Gastrocnemius medialis (tissue), 4 donors: ENCODE measurements around the gene RBMS3. TPM values are rescaled to one million over a fixed set of nuclear protein-coding genes. Genes with fewer than 3 reads are reported as not detected.
"Not testable (repeated sequence)": the region's sequence is repeated elsewhere in the genome, so short reads cannot be mapped to it uniquely, and the experiment has no call there.

ENCODE experiments used
- ATAC-seq, 2 donors: fragments of 150-250 bp; one replicate each; pipeline ENCODE4 v1.9.1; 2016
- DNase-seq, 2 donors: peaks; one replicate each; pipeline ENCODE4 v3.0.0-alpha.2; 2019
- H3K27ac ChIP-seq, 4 donors: fragments of 200-600 bp; sonication (generic); 1 replicate in 1 of 4; 2 replicates in 3 of 4; pipeline ENCODE4 v1.5.1; 2016 to 2018; ENCODE audit warnings: mild to moderate bottlenecking in 2 of 4, moderate library complexity in 1 of 4
- H3K27me3 ChIP-seq, 3 donors: fragments of 200-600 bp; sonication (generic) in 2 of 3; 1 replicate in 1 of 3; 2 replicates in 2 of 3; pipeline versions ENCODE4 v1.5.1 to v1.6.0; 2016 to 2019; ENCODE audit warnings: mild to moderate bottlenecking in 1 of 3, moderate library complexity in 1 of 3
- H3K36me3 ChIP-seq, 2 donors: fragments of 200-600 bp; sonication (generic) in 1 of 2; one replicate each; pipeline ENCODE4 v1.5.1; 2017 to 2018
- H3K4me1 ChIP-seq, 2 donors: fragments of 200-600 bp; sonication (generic) in 1 of 2; one replicate each; pipeline ENCODE4 v1.5.1; 2016 to 2017; ENCODE audit warnings: mild to moderate bottlenecking in 2 of 2
- H3K4me3 ChIP-seq, 4 donors: fragments of 200-600 bp; sonication (generic) in 3 of 4; 1 replicate in 1 of 4; 2 replicates in 3 of 4; pipeline ENCODE4 v1.5.1; 2016 to 2019; ENCODE audit warnings: mild to moderate bottlenecking in 2 of 4
- H3K9me3 ChIP-seq, 3 donors: fragments of 200-600 bp; sonication (generic) in 2 of 3; 1 replicate in 1 of 3; 2 replicates in 2 of 3; pipeline ENCODE4 v1.5.1; 2016 to 2019
- POLR2A ChIP-seq, 2 donors: fragments of 450-650 bp; IDR thresholded peaks; one replicate each; pipeline ENCODE4 v1.6.1; 2017; ENCODE audit warnings: antibody characterized with exemption in 2 of 2, mild to moderate bottlenecking in 2 of 2, moderate library complexity in 2 of 2
- in situ Hi-C, 4 donors: fragments of 200-750 bp; cut with MboI; loops; one replicate each; pipeline versions ENCODE4 v1.15.0 to v1.8.0; 2017; ENCODE audit warnings: low sequenced_read_pairs in 4 of 4
- intact Hi-C: fragments of 100-400 bp; cut with DNase I; formaldehyde crosslinking; loops from one replicate; pipeline ENCODE4 v1.15.1; 2023; ENCODE audit warnings: low total_unique reads
- total RNA-seq, 4 donors: library from RNA; depleted of rRNA; stranded (reverse); fragments of >200 nt; gene quantifications; one replicate each; pipeline versions ENCODE4 v1.1.0 to v1.2.3, GENCODE V29; 2016
- TF ChIP-seq, protein P1 (sequence below), 5 experiments: fragments of 450-650 bp in 3 of 5; fragments of 200-600 bp in 2 of 5; sonication (generic) in 2 of 5; IDR thresholded peaks in 4 of 5; conservative IDR thresholded peaks in 1 of 5; 1 replicate in 4 of 5; 2 replicates in 1 of 5; pipeline ENCODE4 v1.5.1; 2016 to 2019; ENCODE audit warnings: antibody characterized with exemption in 5 of 5, mild to moderate bottlenecking in 3 of 5, moderate library complexity in 3 of 5

The RBMS3 gene
- total RNA-seq, 4 donors from 2014 or later = 16.1 to 38.8 (median 22.7) TPM

DNA sequence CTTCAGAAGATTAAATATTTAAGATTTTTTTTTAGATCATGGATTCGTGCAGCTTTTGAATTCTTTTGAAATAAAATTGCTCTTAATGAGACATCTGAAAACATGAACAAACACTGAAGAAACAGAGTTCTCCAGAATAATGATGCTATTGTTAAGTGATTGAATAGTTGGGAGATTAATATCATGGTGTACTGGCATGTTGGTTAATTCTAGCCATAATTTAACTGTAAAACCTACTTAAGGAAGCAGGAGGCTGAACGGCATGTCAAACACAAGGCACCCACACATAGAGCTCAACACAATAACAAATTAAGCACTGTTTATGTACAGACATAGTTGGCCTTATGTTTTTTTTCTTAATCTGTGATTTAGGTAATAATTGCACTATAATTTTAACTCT, 185.6 kb downstream of the RBMS3 start:
- Histone ChIP-seq H3K36me3 (no peaks in the 10 kb centered on the region), H3K27ac (no peak overlapping the region), H3K4me1 (peaks cover 0 to 12% of the 10 kb centered on the region in 2 donors), H3K4me3 (no peak overlapping the region), H3K27me3 (no peaks in the 10 kb centered on the region), H3K9me3 (no peaks in the 10 kb centered on the region)
- TF ChIP-seq, protein P1, sequence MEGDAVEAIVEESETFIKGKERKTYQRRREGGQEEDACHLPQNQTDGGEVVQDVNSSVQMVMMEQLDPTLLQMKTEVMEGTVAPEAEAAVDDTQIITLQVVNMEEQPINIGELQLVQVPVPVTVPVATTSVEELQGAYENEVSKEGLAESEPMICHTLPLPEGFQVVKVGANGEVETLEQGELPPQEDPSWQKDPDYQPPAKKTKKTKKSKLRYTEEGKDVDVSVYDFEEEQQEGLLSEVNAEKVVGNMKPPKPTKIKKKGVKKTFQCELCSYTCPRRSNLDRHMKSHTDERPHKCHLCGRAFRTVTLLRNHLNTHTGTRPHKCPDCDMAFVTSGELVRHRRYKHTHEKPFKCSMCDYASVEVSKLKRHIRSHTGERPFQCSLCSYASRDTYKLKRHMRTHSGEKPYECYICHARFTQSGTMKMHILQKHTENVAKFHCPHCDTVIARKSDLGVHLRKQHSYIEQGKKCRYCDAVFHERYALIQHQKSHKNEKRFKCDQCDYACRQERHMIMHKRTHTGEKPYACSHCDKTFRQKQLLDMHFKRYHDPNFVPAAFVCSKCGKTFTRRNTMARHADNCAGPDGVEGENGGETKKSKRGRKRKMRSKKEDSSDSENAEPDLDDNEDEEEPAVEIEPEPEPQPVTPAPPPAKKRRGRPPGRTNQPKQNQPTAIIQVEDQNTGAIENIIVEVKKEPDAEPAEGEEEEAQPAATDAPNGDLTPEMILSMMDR (IDR thresholded peaks at IDR 0.05 in 4 of 5, conservative IDR thresholded peaks at IDR 0.05 in 1 of 5) = no peak
- TF ChIP-seq POLR2A (IDR thresholded peaks at IDR 0.05) = no peak
- intact Hi-C loops (no loop called here), in situ Hi-C loops (no loop called here)
- no peak for ATAC-seq
- no peak for DNase-seq

DNA sequence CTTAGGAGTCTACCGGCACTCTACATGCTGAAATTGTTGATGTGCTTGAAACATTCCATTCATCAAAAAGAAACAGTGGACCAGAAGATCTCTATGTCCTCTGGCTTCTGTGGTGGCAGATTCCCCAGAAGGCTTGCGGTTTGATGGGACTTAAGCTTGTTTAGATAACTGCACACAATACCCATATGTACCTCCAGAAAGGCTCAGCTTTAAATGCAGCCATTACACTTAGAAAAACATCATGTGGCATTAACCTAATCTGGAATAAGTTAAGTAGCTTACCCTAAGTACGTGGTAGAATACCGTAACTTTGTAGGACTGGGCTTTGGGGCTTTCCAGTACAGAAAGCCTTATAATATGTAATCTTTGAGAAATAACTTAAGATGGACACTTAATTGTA, 187.3 kb downstream of the RBMS3 start:
- no peaks in the 10 kb centered on the region for H3K9me3 ChIP-seq
- in situ Hi-C loops (no loop called here), intact Hi-C loops (no loop called here)
- peaks cover 0 to 12% of the 10 kb centered on the region in 2 donors for H3K4me1 ChIP-seq
- ATAC-seq (no peak), DNase-seq (no peak)
- H3K27ac ChIP-seq = no peak overlapping the region
- H3K27me3 ChIP-seq = no peaks in the 10 kb centered on the region
- H3K36me3 ChIP-seq = no peaks in the 10 kb centered on the region
- TF ChIP-seq, protein P1 (IDR thresholded peaks at IDR 0.05 in 4 of 5, conservative IDR thresholded peaks at IDR 0.05 in 1 of 5) = no peak
- TF ChIP-seq POLR2A (IDR thresholded peaks at IDR 0.05) = no peak
- no peak overlapping the region for H3K4me3 ChIP-seq

DNA sequence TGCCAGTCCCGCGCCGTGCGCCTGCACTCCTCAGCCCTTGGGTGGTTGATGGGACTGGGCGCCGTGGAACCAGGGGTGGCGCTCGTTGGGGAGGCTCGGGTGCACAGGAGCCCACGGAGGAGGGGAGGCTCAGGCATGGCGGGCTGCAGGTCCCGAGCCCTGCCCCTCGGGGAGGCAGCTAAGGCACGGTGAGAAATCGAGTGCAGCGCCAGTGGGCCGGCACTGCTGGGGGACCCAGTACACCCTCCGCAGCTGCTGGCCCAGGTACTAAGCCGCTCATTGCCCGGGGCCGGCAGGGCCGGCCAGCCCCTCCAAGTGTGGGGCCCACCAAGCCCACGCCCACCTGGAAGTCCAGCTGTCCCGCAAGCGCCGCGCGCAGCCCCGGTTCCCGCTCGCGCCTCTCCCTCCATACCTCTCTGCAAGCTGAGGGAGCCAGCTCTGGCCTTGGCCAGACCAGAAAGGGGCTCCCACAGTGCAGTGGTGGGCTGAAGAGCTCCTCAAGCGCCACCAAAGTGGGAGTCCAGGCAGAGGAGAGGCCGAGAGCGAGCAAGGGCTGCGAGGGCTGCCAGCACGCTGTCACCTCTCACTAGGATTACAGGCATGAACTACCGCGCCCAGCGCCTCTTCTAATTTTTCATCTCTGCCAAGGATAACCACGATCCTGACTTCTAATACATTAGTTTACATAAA, 192.8 kb downstream of the RBMS3 start:
- in situ Hi-C loops, H3K27me3 ChIP-seq, H3K27ac ChIP-seq, H3K9me3 ChIP-seq, H3K4me3 ChIP-seq, DNase-seq, H3K36me3 ChIP-seq, H3K4me1 ChIP-seq, ATAC-seq, intact Hi-C loops: not testable (repeated sequence)

DNA sequence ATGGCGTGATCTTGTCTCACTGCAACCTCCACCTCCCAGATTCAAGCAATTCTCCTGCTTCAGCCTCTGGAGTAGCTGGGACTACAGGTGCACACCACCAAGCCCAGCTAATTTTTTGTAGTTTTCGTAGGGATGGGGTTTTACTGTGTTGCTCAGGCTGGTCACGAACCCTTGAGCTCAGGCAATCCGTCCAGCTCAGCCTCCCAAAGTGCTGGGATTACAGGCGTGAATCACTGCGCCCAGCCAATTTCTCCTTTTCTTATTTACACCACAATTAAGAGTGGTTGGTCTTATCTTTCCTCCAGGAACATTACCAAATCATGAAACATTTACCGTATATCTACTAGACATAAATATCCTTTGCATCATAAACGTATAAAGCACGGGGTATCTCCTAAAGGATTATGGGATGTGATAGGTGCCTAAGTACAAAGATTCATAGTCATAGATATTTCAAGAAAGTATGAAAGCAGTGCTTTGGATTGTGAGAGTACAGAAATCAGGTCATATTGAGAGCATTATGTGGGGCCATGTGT, 194.5 kb downstream of the RBMS3 start:
- Histone ChIP-seq H3K9me3 (no peaks in the 10 kb centered on the region), H3K27ac (no peak overlapping the region), H3K4me3 (no peak overlapping the region), H3K4me1 (peaks cover 0 to 8% of the 10 kb centered on the region in 2 donors), H3K36me3 (no peaks in the 10 kb centered on the region), H3K27me3 (no peaks in the 10 kb centered on the region)
- TF ChIP-seq POLR2A (IDR thresholded peaks at IDR 0.05) = no peak
- TF ChIP-seq, protein P1 (IDR thresholded peaks at IDR 0.05 in 4 of 5, conservative IDR thresholded peaks at IDR 0.05 in 1 of 5) = no peak
- intact Hi-C loops (no loop called here), in situ Hi-C loops (no loop called here)
- ATAC-seq (no peak), DNase-seq (no peak)

DNA sequence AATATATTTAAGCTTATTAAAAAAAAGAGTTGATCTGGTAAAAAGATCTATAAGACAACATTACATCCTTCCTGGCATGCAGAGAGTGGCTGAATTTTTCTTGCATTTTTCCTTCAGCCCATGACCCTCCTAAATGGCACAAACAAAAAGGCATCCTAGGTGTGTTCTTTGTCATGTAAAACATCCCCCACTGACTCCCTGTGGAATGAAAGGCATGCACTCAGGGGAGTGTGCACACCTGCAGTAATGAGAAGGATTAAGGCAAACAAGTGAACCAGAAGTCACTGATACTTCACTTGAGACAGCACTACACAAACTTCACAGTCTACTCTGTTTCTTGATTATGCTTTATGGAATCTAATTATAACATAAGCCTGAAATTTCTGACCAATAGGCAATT, 195.0 kb downstream of the RBMS3 start:
- H3K4me3 ChIP-seq = no peak overlapping the region
- no peaks in the 10 kb centered on the region for H3K27me3 ChIP-seq
- H3K36me3 ChIP-seq = no peaks in the 10 kb centered on the region
- peaks cover 0 to 8% of the 10 kb centered on the region in 2 donors for H3K4me1 ChIP-seq
- no peak for ATAC-seq
- in situ Hi-C loops = no loop called here
- no peak for DNase-seq
- H3K9me3 ChIP-seq = no peaks in the 10 kb centered on the region
- TF ChIP-seq, protein P1 (IDR thresholded peaks at IDR 0.05 in 4 of 5, conservative IDR thresholded peaks at IDR 0.05 in 1 of 5) = no peak
- TF ChIP-seq POLR2A (IDR thresholded peaks at IDR 0.05) = no peak
- intact Hi-C loops = no loop called here
- no peak overlapping the region for H3K27ac ChIP-seq
